HFF-Myc (cell line): Measurements from ENCODE around the gene DHRS11.

Experiments
- DNase-seq: peaks from one replicate; pipeline ENCODE4 v3.0.0-alpha.2; 2011; ENCODE audit warnings: low read depth; ENCODE audit errors: extremely low read depth
- H3K4me3 ChIP-seq: replicated peaks from 2 replicates; pipeline ENCODE4 v1.5.1; 2011; ENCODE audit warnings: low read depth, mild to moderate bottlenecking, control low read depth, low read length
- TF ChIP-seq, protein P1 (sequence below): IDR thresholded peaks from 2 replicates; pipeline ENCODE4 v1.5.1; 2012; ENCODE audit warnings: mild to moderate bottlenecking, low read depth, low read length, control low read depth; ENCODE audit errors: missing control alignments

The DHRS11 gene

DNA sequence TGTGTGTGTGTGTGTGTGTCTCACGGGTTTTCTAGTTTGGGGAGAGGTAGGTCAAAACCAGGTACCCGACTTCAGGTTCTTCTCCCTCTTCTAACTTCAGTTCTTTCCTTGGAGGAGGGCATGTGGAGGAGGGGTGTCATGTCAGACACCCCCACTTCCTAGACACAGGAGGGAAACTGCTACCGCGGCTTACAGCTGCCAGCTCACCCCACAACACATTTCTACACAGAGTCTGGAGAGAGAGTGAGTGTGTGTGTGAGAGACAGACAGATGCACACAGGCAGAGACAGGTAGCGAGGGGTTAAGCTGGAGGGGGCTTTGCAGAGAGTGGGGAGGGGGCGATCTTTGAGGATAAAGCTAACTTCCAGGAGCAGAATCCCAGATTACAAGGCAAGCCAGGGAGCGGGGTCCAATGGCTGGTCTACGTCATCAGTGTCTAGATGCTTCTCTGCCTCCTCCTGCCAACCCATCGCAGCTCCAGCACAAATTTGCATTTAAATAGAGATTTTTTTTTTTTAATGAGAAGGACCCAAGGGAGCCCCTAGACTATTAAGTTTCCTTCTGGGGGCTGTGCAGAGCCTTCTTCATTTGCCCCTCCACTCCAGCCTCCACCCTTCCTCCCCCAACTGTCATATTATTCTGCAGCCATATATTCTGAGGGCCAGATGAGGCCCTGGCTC, 58.6 kb downstream of the DHRS11 start:
- H3K4me3 ChIP-seq = no peak overlapping the region
- DNase-seq = no peak
- TF ChIP-seq, protein P1, sequence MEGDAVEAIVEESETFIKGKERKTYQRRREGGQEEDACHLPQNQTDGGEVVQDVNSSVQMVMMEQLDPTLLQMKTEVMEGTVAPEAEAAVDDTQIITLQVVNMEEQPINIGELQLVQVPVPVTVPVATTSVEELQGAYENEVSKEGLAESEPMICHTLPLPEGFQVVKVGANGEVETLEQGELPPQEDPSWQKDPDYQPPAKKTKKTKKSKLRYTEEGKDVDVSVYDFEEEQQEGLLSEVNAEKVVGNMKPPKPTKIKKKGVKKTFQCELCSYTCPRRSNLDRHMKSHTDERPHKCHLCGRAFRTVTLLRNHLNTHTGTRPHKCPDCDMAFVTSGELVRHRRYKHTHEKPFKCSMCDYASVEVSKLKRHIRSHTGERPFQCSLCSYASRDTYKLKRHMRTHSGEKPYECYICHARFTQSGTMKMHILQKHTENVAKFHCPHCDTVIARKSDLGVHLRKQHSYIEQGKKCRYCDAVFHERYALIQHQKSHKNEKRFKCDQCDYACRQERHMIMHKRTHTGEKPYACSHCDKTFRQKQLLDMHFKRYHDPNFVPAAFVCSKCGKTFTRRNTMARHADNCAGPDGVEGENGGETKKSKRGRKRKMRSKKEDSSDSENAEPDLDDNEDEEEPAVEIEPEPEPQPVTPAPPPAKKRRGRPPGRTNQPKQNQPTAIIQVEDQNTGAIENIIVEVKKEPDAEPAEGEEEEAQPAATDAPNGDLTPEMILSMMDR = no peak
